Vagina (tissue), 2 donors: ENCODE data around the gene KRTAP10-8.

Experiments used
- CTCF ChIP-seq, 3 experiments: fragments of 450-650 bp in 2 of 3; fragments of 200-600 bp in 1 of 3; sonication (generic) in 1 of 3; IDR thresholded peaks; one replicate each; pipeline ENCODE4 v1.5.1; 2017 to 2019; ENCODE audit warnings: antibody characterized with exemption in 3 of 3, mild to moderate bottlenecking in 2 of 3, moderate library complexity in 2 of 3
- POLR2A ChIP-seq, 2 donors: fragments of 450-650 bp; IDR thresholded peaks; one replicate each; pipeline ENCODE4 v1.6.1; 2017; ENCODE audit warnings: antibody characterized with exemption in 2 of 2, mild to moderate bottlenecking in 2 of 2, moderate library complexity in 2 of 2

GRCh38 chr21:44599264-44600029 lies 12.4 kb upstream of the KRTAP10-8 start:
- TF ChIP-seq CTCF (IDR thresholded peaks at IDR 0.05): no peak
- TF ChIP-seq POLR2A (IDR thresholded peaks at IDR 0.05): no peak
